SK-N-MC (cell line): ENCODE data around the gene PITPNC1.

Experiments used
- EZH2 ChIP-seq: fragments of 200-600 bp; sonication (generic); IDR thresholded peaks from one replicate; pipeline ENCODE4 v1.6.1; 2017; ENCODE audit warnings: antibody characterized with exemption
- FOXP2 ChIP-seq: optimal IDR thresholded peaks from 2 replicates; pipeline ENCODE3; 2011; ENCODE audit warnings: mild to moderate bottlenecking, moderate library complexity; ENCODE audit not compliant: insufficient read depth; ENCODE audit errors: extremely low read length, control extremely low read depth
- POLR2AphosphoS5 ChIP-seq: IDR thresholded peaks from 2 replicates; pipeline ENCODE4 v1.6.1; 2012; ENCODE audit warnings: mild to moderate bottlenecking, low read depth, low read length, borderline replicate concordance

- no peak for TF ChIP-seq POLR2AphosphoS5
- TF ChIP-seq EZH2: no peak
- TF ChIP-seq FOXP2: no peak
Measured at GRCh38 chr17:67484261-67484660, 107.2 kb downstream of the PITPNC1 start.
